Tibial nerve (tissue), 4 donors: ENCODE measurements around the gene SYNGR3.

Experiments
- EP300 ChIP-seq, 2 donors: sonication (generic); formaldehyde crosslinking; IDR thresholded peaks; one replicate each; pipeline ENCODE4 v1.6.1; 2017; ENCODE audit warnings: antibody characterized with exemption in 2 of 2, mild to moderate bottlenecking in 1 of 2
- TF ChIP-seq, protein P1 (sequence below), 5 experiments: fragments of 200-600 bp in 3 of 5; fragments of 450-650 bp in 2 of 5; sonication (generic) in 3 of 5; IDR thresholded peaks; one replicate each; pipeline ENCODE4 v1.5.1; 2016 to 2019; ENCODE audit warnings: antibody characterized with exemption in 5 of 5, mild to moderate bottlenecking in 3 of 5, moderate library complexity in 2 of 5

DNA sequence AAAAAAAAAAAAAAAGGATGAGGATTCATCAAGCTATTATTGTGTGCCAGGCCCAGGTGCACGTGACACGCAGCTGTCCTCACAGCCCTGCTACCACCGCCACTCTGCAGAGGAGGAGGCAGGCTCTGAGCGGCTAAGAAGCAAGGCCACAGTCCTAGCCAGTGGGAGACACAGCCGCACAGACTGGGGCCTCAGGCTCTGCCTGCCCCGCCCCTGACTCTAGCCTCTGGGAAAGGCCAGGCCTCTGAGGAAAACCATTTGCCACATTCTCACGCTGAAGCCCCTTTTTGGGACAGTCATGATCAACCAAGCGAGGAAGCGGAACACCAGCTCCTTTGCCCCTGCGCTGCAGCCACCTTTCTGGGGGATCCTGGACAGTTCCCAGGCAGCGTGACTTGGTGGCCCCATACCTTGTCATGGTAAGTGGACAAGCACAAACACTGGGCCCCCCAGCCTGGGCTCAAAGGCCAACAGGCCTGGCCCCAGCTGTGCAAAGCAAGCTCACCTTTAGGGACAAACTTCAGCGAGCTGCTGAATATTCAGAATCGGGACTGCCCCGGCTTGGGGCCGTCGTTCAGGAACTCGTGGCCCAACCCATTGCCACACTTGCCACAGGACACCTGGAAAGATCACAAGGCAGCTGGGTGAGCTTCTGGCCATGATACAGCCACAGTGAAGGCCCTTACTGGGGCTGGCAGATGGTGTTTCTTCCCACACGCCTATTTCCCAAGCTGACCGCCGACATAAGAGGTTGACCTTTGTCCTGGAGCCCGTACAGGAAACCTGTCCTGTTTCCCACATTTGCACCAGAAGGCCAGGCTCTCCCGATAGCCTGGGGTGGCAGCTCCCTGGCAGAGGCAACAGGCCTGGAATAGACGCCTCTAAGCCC is 49.3 kb upstream of the SYNGR3 start:
- TF ChIP-seq, protein P1, sequence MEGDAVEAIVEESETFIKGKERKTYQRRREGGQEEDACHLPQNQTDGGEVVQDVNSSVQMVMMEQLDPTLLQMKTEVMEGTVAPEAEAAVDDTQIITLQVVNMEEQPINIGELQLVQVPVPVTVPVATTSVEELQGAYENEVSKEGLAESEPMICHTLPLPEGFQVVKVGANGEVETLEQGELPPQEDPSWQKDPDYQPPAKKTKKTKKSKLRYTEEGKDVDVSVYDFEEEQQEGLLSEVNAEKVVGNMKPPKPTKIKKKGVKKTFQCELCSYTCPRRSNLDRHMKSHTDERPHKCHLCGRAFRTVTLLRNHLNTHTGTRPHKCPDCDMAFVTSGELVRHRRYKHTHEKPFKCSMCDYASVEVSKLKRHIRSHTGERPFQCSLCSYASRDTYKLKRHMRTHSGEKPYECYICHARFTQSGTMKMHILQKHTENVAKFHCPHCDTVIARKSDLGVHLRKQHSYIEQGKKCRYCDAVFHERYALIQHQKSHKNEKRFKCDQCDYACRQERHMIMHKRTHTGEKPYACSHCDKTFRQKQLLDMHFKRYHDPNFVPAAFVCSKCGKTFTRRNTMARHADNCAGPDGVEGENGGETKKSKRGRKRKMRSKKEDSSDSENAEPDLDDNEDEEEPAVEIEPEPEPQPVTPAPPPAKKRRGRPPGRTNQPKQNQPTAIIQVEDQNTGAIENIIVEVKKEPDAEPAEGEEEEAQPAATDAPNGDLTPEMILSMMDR (IDR thresholded peaks at IDR 0.05): no peak
- no peak for TF ChIP-seq EP300 (IDR thresholded peaks at IDR 0.05)
